GM10248 (cell line): ENCODE measurements around the gene CFAP77.

Experiments used
- CTCF ChIA-PET: fragments of 300-600 bp; sonication (Branson Sonifier 250); formaldehyde crosslinking; extraction: SDS; loops from one replicate; lab custom pipeline; 2021; ENCODE audit warnings: antibody characterized with exemption; lab: Yijun Ruan, JAX
- POLR2A ChIA-PET: fragments of 350-650 bp; sonication (Branson Sonifier 250); formaldehyde crosslinking; extraction: SDS; loops from one replicate; lab custom pipeline; 2020; ENCODE audit warnings: antibody characterized with exemption; lab: Yijun Ruan, JAX
- DNase-seq: peaks from one replicate; pipeline ENCODE4 v3.0.0; 2012; ENCODE audit errors: extremely low spot score
- CTCF ChIP-seq: IDR thresholded peaks from 2 replicates; pipeline ENCODE4 v1.5.1; 2012; ENCODE audit warnings: mild to moderate bottlenecking, low read depth; ENCODE audit errors: extremely low read depth, missing control alignments, control extremely low read depth

The CFAP77 gene

GRCh38 chr9:132605387-132605786, 195.4 kb downstream of the CFAP77 start:
- POLR2A ChIA-PET = no interaction called here
- no peak for DNase-seq
- no peak for TF ChIP-seq CTCF
- CTCF ChIA-PET = no interaction called here

- CTCF ChIA-PET = interaction anchor here (1.6 kb wide), 1 partner anchor 10 kb away, joined by 3 read pairs; no protein-coding TSS in a partner anchor
- DNase-seq = no peak
- POLR2A ChIA-PET = no interaction called here
- TF ChIP-seq CTCF = no peak
Observed at GRCh38 chr9:132606066-132606465, 196.1 kb downstream of the CFAP77 start.

GRCh38 chr9:132609184-132609583, 199.2 kb downstream of the CFAP77 start:
- ChIA-PET CTCF (no interaction called here), POLR2A (no interaction called here)
- no peak for DNase-seq
- no peak for TF ChIP-seq CTCF

- no peak for DNase-seq
- POLR2A ChIA-PET = no interaction called here
- no peak for TF ChIP-seq CTCF
- CTCF ChIA-PET = no interaction called here
Observed at GRCh38 chr9:132609829-132610228, 199.8 kb downstream of the CFAP77 start.

GRCh38 chr9:132610661-132611060, 200.7 kb downstream of the CFAP77 start:
- POLR2A ChIA-PET = no interaction called here
- no peak for DNase-seq
- TF ChIP-seq CTCF = no peak
- CTCF ChIA-PET = no interaction called here

GRCh38 chr9:132614324-132614723, 204.3 kb downstream of the CFAP77 start:
- no peak for TF ChIP-seq CTCF
- POLR2A ChIA-PET = no interaction called here
- CTCF ChIA-PET = interaction anchor here (2.0 kb wide), 1 partner anchor 14 kb away, joined by 4 read pairs; no protein-coding TSS in a partner anchor
- DNase-seq = no peak
